ENCODE results near the gene PLXNA2. TPM values are rescaled to one million over a fixed set of nuclear protein-coding genes. Genes with fewer than 3 reads are reported as not detected.

Gene PLXNA2
- total RNA-seq, 1 experiment from 2014 or later, result 69.7 TPM

- intact Hi-C loops (cut with micrococcal nuclease), result no loop called here
- TF ChIP-seq CTCF (IDR thresholded peaks at IDR 0.05; ENCODE audit: unreplicated experiment), result no peak
- Mint-ChIP-seq H3K4me3 (ENCODE audit: unreplicated experiment) (no peak overlapping the region), H3K4me1 (ENCODE audit: insufficient read depth, unreplicated experiment) (peaks cover 18% of the 10 kb centered on the region), H3K27ac (ENCODE audit: low read depth, unreplicated experiment) (no peak overlapping the region), H3K27me3 (ENCODE audit: insufficient read depth, unreplicated experiment) (no peaks in the 10 kb centered on the region), H3K9me3 (ENCODE audit: unreplicated experiment) (peaks cover 7% of the 10 kb centered on the region), H3K36me3 (ENCODE audit: insufficient read depth, unreplicated experiment) (no peaks in the 10 kb centered on the region)
- no peak for DNase-seq (ENCODE audit: unreplicated experiment)
- ChIA-PET CTCF (interaction anchor here (0.6 to 6.3 kb wide), 16 partner anchors 8 to 1800 kb away, joined by 3 to 69 read pairs (median 5); partner anchors contain the start of gene PLXNA2), POLR2A (interaction anchor here (0.5 to 1.7 kb wide), 15 partner anchors 9 to 886 kb away, joined by 3 to 8 read pairs (median 3); partner anchors contain the start of gene PLXNA2)
- no TSS peak for BruUV-seq (replicated peaks)
Measured at GRCh38 chr1:208007319-208007937, 236.8 kb downstream of the PLXNA2 start.

- BruUV-seq (replicated peaks), result no TSS peak
Measured at GRCh38 chr1:208006258-208006920, 237.8 kb downstream of the PLXNA2 start.

GRCh38 chr1:208004851-208005250 lies 239.3 kb downstream of the PLXNA2 start:
- Mint-ChIP-seq H3K27me3 (ENCODE audit: insufficient read depth, unreplicated experiment) (no peaks in the 10 kb centered on the region), H3K9me3 (ENCODE audit: unreplicated experiment) (peaks cover 7% of the 10 kb centered on the region), H3K36me3 (ENCODE audit: insufficient read depth, unreplicated experiment) (peaks cover 5% of the 10 kb centered on the region), H3K4me3 (ENCODE audit: unreplicated experiment) (no peak overlapping the region), H3K27ac (ENCODE audit: low read depth, unreplicated experiment) (no peak overlapping the region), H3K4me1 (ENCODE audit: insufficient read depth, unreplicated experiment) (peaks cover 18% of the 10 kb centered on the region)
- intact Hi-C loops (cut with micrococcal nuclease), result no loop called here
- DNase-seq (ENCODE audit: unreplicated experiment), result no peak
- POLR2A ChIA-PET, result no interaction called here
- TF ChIP-seq CTCF (IDR thresholded peaks at IDR 0.05; ENCODE audit: unreplicated experiment), result no peak
- BruUV-seq (replicated peaks), result no TSS peak
- CTCF ChIA-PET, result interaction anchor here (0.7 to 6.3 kb wide), 4 partner anchors 17 to 240 kb away, joined by 3 to 35 read pairs (median 24); partner anchors contain the start of gene PLXNA2

More at GRCh38 chr1:208006258-208006920, 237.8 kb downstream of the PLXNA2 start:
- Mint-ChIP-seq H3K27me3 (ENCODE audit: insufficient read depth, unreplicated experiment) (no peaks in the 10 kb centered on the region), H3K9me3 (ENCODE audit: unreplicated experiment) (peaks cover 7% of the 10 kb centered on the region), H3K36me3 (ENCODE audit: insufficient read depth, unreplicated experiment) (peaks cover 5% of the 10 kb centered on the region), H3K4me3 (ENCODE audit: unreplicated experiment) (no peak overlapping the region), H3K27ac (ENCODE audit: low read depth, unreplicated experiment) (no peak overlapping the region), H3K4me1 (ENCODE audit: insufficient read depth, unreplicated experiment) (peaks cover 18% of the 10 kb centered on the region)
- CTCF ChIA-PET, result interaction anchor here (0.6 to 6.3 kb wide), 8 partner anchors 7 to 867 kb away, joined by 3 to 69 read pairs (median 10); partner anchors contain the start of gene PLXNA2
- POLR2A ChIA-PET, result interaction anchor here (0.7 to 1.4 kb wide), 2 partner anchors 8 to 320 kb away, joined by 3 to 6 read pairs; no protein-coding TSS in a partner anchor
- no peak for TF ChIP-seq CTCF (IDR thresholded peaks at IDR 0.05; ENCODE audit: unreplicated experiment)
- intact Hi-C loops (cut with micrococcal nuclease), result no loop called here
- peak; percentile 45 for DNase-seq (ENCODE audit: unreplicated experiment)

GRCh38 chr1:208003241-208003640 lies 240.9 kb downstream of the PLXNA2 start:
- no peak overlapping the region for H3K4me3 Mint-ChIP-seq (ENCODE audit: unreplicated experiment)
- no peak for TF ChIP-seq CTCF (IDR thresholded peaks at IDR 0.05; ENCODE audit: unreplicated experiment)
- intact Hi-C loops (cut with micrococcal nuclease), result no loop called here
- no peak for DNase-seq (ENCODE audit: unreplicated experiment)
- ChIA-PET POLR2A (no interaction called here), CTCF (interaction anchor here (0.5 to 6.3 kb wide), 15 partner anchors 9 to 1489 kb away, joined by 3 to 34 read pairs (median 4); partner anchors contain the start of gene PLXNA2)
- H3K27ac Mint-ChIP-seq (ENCODE audit: low read depth, unreplicated experiment), result no peak overlapping the region
- peaks cover 10% of the 10 kb centered on the region for H3K4me1 Mint-ChIP-seq (ENCODE audit: insufficient read depth, unreplicated experiment)
- BruUV-seq (replicated peaks), result no TSS peak
- peaks cover 7% of the 10 kb centered on the region for H3K9me3 Mint-ChIP-seq (ENCODE audit: unreplicated experiment)
- H3K36me3 Mint-ChIP-seq (ENCODE audit: insufficient read depth, unreplicated experiment), result peaks cover 5% of the 10 kb centered on the region
- H3K27me3 Mint-ChIP-seq (ENCODE audit: insufficient read depth, unreplicated experiment), result no peaks in the 10 kb centered on the region
